Measurements from ENCODE around the gene GANC. TPM values are rescaled to one million over a fixed set of nuclear protein-coding genes. Genes with fewer than 3 reads are reported as not detected.

GANC gene
- total and polyA plus RNA-seq, 2 donors from 2014 or later = 11.3 to 40.4 TPM

GRCh38 chr15:42373936-42374335 is 100.9 kb downstream of the GANC start:
- H3K27me3 ChIP-seq (ENCODE audit: control insufficient read depth, insufficient read depth, low read length) = no peaks in the 10 kb centered on the region
- no peak overlapping the region for H3K27ac ChIP-seq (ENCODE audit: low read depth in 2 of 2, low read length in 2 of 2)
- intact Hi-C loops (cut with DNase I) = no loop called here
- FAIRE-seq = no peak
- H3K9me3 ChIP-seq (ENCODE audit: control insufficient read depth in 2 of 3, insufficient read depth in 1 of 3, low read length in 3 of 3) = peaks cover 0 to 7% (median 0%) of the 10 kb centered on the region in 3 donors
- H3K4me3 ChIP-seq (ENCODE audit: low read length in 3 of 3) = no peak overlapping the region
- no peak for DNase-seq
- H3K9ac ChIP-seq (ENCODE audit: low read length in 3 of 3) = no peak overlapping the region
- no peak for TF ChIP-seq CTCF (IDR thresholded peaks at IDR 0.05; ENCODE audit: borderline replicate concordance, extremely low read depth, insufficient read depth)
- peaks cover 0 to 3% (median 0%) of the 10 kb centered on the region in 3 donors for H3K36me3 ChIP-seq (ENCODE audit: control insufficient read depth in 2 of 3, insufficient read depth in 3 of 3, low read length in 3 of 3)
- H3K4me1 ChIP-seq (ENCODE audit: control insufficient read depth in 2 of 3, insufficient read depth in 2 of 3, low read depth in 1 of 3, low read length in 3 of 3) = no peaks in the 10 kb centered on the region

GRCh38 chr15:42374810-42375209 is 101.8 kb downstream of the GANC start:
- H3K4me1 ChIP-seq (ENCODE audit: control insufficient read depth in 2 of 3, insufficient read depth in 2 of 3, low read depth in 1 of 3, low read length in 3 of 3) = no peaks in the 10 kb centered on the region
- H3K27me3 ChIP-seq (ENCODE audit: control insufficient read depth, insufficient read depth, low read length) = no peaks in the 10 kb centered on the region
- DNase-seq (no peak), FAIRE-seq (no peak)
- no peak overlapping the region for H3K27ac ChIP-seq (ENCODE audit: low read depth in 2 of 2, low read length in 2 of 2)
- no peak overlapping the region for H3K9ac ChIP-seq (ENCODE audit: low read length in 3 of 3)
- no peak for TF ChIP-seq CTCF (IDR thresholded peaks at IDR 0.05; ENCODE audit: borderline replicate concordance, extremely low read depth, insufficient read depth)
- peaks cover 0 to 7% (median 0%) of the 10 kb centered on the region in 3 donors for H3K9me3 ChIP-seq (ENCODE audit: control insufficient read depth in 2 of 3, insufficient read depth in 1 of 3, low read length in 3 of 3)
- peaks cover 0 to 3% (median 0%) of the 10 kb centered on the region in 3 donors for H3K36me3 ChIP-seq (ENCODE audit: control insufficient read depth in 2 of 3, insufficient read depth in 3 of 3, low read length in 3 of 3)
- intact Hi-C loops (cut with DNase I) = no loop called here
- H3K4me3 ChIP-seq (ENCODE audit: low read length in 3 of 3) = no peak overlapping the region

- Histone ChIP-seq H3K4me1 (ENCODE audit: control insufficient read depth in 2 of 3, insufficient read depth in 2 of 3, low read depth in 1 of 3, low read length in 3 of 3) (no peaks in the 10 kb centered on the region), H3K27me3 (ENCODE audit: control insufficient read depth, insufficient read depth, low read length) (no peaks in the 10 kb centered on the region), H3K9me3 (ENCODE audit: control insufficient read depth in 2 of 3, insufficient read depth in 1 of 3, low read length in 3 of 3) (peaks cover 0 to 7% (median 0%) of the 10 kb centered on the region in 3 donors), H3K9ac (ENCODE audit: low read length in 3 of 3) (no peak overlapping the region), H3K27ac (ENCODE audit: low read depth in 2 of 2, low read length in 2 of 2) (no peak overlapping the region), H3K4me3 (ENCODE audit: low read length in 3 of 3) (no peak overlapping the region), H3K36me3 (ENCODE audit: control insufficient read depth in 2 of 3, insufficient read depth in 3 of 3, low read length in 3 of 3) (peaks cover 0 to 3% (median 0%) of the 10 kb centered on the region in 3 donors)
- TF ChIP-seq CTCF (IDR thresholded peaks at IDR 0.05; ENCODE audit: borderline replicate concordance, extremely low read depth, insufficient read depth) = no peak
- intact Hi-C loops (cut with DNase I) = no loop called here
- FAIRE-seq (no peak), DNase-seq (no peak)
Observed at GRCh38 chr15:42375252-42375651, 102.3 kb downstream of the GANC start.

GRCh38 chr15:42375941-42376340 is 102.9 kb downstream of the GANC start:
- intact Hi-C loops (cut with DNase I) = no loop called here
- peaks cover 0 to 7% (median 0%) of the 10 kb centered on the region in 3 donors for H3K9me3 ChIP-seq (ENCODE audit: control insufficient read depth in 2 of 3, insufficient read depth in 1 of 3, low read length in 3 of 3)
- no peak overlapping the region for H3K9ac ChIP-seq (ENCODE audit: low read length in 3 of 3)
- DNase-seq (no peak), FAIRE-seq (no peak)
- H3K4me3 ChIP-seq (ENCODE audit: low read length in 3 of 3) = no peak overlapping the region
- H3K4me1 ChIP-seq (ENCODE audit: control insufficient read depth in 2 of 3, insufficient read depth in 2 of 3, low read depth in 1 of 3, low read length in 3 of 3) = no peaks in the 10 kb centered on the region
- H3K27ac ChIP-seq (ENCODE audit: low read depth in 2 of 2, low read length in 2 of 2) = no peak overlapping the region
- H3K27me3 ChIP-seq (ENCODE audit: control insufficient read depth, insufficient read depth, low read length) = no peaks in the 10 kb centered on the region
- TF ChIP-seq CTCF (IDR thresholded peaks at IDR 0.05; ENCODE audit: borderline replicate concordance, extremely low read depth, insufficient read depth) = no peak
- peaks cover 0 to 3% (median 0%) of the 10 kb centered on the region in 3 donors for H3K36me3 ChIP-seq (ENCODE audit: control insufficient read depth in 2 of 3, insufficient read depth in 3 of 3, low read length in 3 of 3)

Measured in kidney (tissue), 14 donors.